ACHN (cell line): ENCODE data around the gene TEAD4.
A peak's percentile ranks its signal among the peaks of the same experiment; 100 is the strongest.

Experiments used
- DNase-seq: peaks from one replicate; pipeline ENCODE4 v3.0.0-alpha.2; 2015
- in situ Hi-C: cut with HindIII; loops from 2 replicates; pipeline ENCODE4 v1.10.0; 2017; ENCODE audit warnings: low sequenced_read_pairs, low pct_ligation_motif_present, low pct_unique_long_range_greater_than_20kb

The TEAD4 gene

DNA sequence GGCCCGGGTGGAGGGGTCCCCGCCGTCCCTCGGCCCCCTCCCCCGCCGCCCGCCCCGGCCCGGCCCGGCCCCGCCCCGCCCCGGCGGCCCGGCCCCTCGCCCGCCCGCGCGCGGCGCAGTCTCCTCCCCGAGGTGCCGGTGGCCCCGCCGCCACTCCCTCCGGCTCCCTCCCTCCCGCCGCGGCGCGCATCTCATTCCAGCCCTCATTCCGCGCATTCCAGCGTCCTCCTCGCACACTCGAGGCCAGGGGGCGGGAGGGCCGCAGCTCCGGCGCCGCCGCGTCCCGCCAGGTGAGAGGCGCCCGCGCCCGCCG, at the start of gene TEAD4:
Gene TEAD4, plus strand, starts transcription at position 206 of the 313 bp plus-strand sequence.
- DNase-seq = peak; percentile 97

DNA sequence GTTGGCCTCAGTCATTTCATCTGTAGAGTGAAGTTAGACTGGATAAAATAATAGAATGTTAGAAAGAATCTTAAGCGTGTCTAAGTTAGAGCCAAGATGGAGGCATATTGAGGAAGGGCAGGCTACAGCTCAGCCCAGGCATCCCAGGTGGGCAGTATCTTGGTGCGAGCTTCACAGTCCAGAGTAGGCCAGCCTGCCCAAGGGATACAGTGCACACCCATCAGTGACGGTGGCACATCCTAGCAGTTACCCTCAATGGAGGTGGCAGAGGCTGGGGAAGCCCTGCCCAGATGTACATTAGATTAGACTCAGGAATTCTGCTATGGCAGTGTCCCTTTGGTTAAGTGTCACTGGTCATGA, 47.0 kb upstream of the TEAD4 start:
- in situ Hi-C loops = no loop called here
- no peak for DNase-seq

More for the DNA sequence above, at the start of gene TEAD4:
- in situ Hi-C loops = no loop called here

DNA sequence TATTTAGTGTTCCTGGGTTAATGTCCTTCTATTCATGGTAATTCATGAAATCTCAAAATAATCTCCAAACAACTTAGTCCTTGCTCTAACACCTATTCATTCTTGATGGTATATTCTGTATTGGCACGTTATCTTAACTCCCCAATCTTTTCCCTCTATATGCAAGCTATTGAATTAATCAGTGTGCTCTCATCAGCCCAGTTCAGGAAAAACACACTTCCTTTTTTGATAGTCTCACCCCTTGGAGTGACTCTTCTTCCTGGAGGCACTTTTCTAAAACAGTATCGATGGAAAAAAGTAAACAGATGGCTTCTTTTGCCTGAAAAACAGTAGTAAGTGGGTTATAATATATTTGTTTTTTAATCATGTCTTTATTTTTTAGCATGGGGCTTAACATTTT, 39.9 kb upstream of the TEAD4 start:
- no peak for DNase-seq
- in situ Hi-C loops = no loop called here

DNA sequence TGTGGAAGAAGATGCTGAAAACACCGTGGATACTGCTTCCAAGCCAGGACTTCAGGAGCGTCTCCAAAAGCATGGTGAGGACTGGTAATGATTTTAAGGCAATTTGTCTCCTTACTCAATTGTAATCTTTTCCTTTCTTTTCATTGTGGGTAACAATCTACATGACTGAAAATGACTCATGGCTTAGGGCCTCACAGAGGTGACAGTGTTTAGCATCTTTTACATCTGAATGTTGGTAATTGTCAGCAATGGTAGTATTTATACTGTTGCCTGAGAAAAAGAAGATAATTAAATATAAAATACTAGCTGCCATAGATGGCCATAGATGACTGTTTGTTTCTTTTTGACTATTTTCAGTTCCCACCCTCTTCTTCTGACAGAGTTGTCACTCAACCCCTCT, 36.9 kb upstream of the TEAD4 start:
- in situ Hi-C loops = no loop called here
- no peak for DNase-seq

DNA sequence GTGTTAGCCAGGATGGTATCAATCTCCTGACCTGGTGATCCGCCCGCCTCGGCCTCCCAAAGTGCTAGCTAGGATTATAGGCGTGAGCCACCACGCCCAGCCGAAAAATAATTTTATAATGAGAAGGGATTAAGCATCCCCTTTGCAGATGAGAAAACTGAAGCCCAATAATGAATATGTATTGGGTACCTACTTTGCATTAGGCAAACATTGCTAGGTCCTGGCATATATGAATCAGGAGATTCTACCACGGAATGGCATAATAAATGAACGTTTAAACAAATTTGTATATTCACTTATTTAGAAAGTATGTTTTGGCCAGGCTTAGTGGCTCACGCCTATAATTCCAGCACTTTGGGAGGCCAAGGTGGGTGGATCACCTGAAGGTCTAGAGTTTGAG, 36.1 kb upstream of the TEAD4 start:
- DNase-seq = no peak
- in situ Hi-C loops = no loop called here

DNA sequence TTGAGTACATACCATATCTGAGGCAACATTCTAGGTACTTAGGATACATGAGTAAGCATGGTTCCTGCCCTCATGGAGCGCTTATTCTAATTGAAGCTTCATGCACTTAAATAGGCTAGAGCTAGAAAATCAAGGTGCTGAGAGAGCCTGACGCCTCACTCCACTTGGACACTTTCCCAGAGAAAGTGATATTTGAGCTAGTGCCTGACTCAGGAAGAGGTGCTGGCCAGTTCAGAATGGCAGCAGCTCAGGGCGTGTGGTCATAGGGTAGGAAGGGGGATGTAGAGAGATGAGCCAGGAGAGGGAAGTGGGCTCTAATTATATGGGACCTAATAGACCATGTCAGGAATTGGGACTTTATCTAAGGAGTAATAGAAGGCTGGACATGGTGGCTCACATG, 35.2 kb upstream of the TEAD4 start:
- in situ Hi-C loops = no loop called here
- no peak for DNase-seq

DNA sequence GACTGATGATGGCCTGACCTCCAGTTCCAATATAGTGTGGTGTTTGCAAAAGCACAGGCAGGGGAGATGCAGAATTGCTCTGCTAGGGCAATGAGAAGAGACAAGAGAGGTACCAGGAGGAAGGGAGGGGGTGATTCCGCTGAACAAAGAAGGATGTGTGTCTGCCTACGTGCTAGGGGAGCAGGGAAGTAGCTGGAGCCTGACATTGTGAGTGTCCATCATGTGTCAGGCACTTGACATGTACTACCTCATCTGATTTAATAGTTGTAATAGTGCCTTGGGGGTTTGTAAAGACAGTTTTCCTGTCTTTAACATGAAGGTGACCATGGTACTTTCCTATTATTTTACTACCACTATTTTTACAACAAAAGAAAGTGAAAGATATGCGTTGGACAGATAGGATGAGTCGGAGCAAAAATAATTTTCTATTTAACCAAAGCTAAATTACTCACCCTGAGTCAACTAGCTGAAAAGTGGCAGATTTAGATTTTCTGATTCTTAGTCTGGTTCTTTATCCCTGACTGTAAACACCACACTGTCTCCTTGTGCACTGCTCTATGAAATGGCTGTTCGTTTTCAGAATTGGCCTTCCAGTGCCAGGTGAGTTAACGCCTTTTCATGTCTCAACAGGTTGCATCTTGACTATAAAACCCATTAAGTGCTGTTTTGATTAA, 33.7 kb upstream of the TEAD4 start:
- no peak for DNase-seq

DNA sequence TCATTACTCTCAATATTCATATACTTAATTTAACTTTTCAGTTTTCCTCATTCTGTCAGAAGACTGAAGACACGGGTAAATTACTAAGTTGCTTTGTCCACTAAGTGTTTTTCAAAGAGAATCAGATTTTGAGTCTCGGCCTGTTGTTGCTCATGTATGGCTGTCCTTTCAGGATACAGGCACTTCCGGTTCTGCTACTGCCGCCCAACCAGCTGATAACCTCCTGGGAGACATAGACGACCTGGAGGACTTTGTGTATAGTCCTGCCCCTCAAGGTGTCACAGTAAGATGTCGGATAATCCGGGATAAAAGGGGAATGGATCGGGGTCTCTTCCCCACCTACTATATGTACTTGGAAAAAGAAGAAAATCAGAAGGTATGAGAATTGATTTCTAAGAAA, 28.3 kb upstream of the TEAD4 start:
- in situ Hi-C loops = no loop called here
- DNase-seq = no peak

More for the DNA sequence above, 33.7 kb upstream of the TEAD4 start:
- in situ Hi-C loops = no loop called here

DNA sequence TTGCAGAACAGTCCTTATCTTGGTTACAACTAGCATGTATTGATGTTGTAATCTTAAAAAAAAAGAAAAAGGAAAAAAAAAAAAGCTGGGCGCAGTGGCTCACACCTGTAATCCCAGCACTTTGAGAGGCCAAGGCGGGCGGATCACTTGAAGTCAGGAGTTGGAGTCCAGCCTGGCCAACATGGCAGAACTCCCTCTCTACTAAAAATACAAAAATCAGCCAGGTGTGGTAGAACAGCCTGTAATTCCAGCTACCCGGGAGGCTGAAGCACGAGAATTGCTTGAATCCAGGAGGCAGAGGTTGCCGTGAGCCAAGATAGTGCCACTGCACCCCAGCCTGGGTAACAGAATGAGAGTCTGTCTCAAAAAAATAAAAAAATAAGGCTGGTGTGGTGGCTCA, 25.6 kb upstream of the TEAD4 start:
- no peak for DNase-seq
- in situ Hi-C loops = no loop called here

DNA sequence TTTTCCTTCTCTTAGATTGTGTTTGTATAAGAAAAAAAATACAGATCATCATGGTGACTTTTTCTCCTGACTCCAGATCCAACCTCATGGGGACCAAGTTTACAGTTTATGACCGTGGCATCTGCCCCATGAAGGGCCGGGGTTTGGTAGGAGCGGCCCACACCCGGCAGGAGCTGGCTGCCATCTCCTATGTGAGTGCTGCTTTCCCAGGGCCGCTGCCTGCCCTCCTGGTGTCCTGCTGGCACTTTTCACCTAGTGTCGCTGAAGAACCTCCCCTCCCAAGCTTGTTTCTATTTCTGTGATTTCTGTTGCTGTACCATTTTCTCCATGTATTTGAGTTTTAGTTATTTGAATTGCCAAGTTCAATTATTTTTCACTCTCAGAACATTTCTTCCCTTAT, 24.8 kb upstream of the TEAD4 start:
- no peak for DNase-seq
- in situ Hi-C loops = no loop called here

DNA sequence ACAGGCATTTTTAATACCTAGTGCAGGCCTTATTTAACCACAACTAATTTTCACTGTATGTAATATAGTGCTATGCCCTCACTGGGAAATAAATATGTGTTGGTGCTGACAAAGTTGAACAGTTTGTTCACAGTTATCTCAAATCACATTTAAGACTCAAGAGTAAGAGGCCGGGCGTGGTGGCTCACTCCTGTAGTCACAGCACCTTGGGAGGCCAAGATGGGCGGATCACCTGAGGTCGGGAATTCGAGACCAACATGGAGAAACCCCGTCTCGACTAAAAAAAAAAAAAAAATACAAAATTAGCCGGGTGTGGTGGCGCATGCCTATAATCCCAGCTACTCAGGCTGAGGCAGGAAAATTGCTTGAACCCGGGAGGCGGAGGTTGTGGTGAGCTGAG, 22.9 kb upstream of the TEAD4 start:
- in situ Hi-C loops = no loop called here
- no peak for DNase-seq

DNA sequence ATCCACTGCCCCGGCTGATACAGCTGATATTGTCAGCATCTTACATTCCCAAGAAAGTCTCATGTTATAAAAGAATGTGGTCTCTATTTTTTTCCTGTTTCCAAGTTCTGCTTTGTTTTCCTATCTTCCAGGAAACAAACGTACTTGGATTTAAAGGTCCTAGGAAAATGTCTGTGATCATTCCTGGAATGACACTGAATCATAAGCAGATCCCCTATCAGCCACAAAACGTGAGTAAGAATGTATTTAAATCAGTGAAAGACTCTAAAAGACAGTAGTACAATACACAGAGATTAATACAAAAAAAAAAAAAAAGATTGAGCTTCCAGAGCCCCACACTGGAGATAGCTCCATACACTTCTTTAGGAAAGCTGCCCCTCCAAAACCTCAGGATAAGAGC, 21.7 kb upstream of the TEAD4 start:
- no peak for DNase-seq
- in situ Hi-C loops = no loop called here

DNA sequence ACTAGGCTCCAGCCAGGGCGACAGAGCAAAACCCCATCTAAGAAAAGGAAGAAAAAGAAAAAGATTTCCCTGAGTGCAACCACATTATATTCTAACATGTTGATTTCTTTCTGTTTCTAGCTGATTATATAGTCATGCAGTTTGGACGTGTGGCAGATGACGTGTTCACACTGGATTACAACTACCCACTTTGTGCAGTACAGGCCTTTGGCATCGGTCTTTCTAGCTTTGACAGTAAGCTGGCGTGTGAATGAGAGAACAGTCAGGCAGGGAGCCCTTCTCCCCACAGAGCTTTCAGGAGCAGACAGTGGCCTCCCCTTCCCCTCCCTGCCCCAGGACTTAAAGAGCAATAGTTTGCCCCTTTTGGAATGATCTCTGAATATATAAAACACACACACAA, 20.0 kb upstream of the TEAD4 start:
- DNase-seq = no peak
- in situ Hi-C loops = no loop called here

DNA sequence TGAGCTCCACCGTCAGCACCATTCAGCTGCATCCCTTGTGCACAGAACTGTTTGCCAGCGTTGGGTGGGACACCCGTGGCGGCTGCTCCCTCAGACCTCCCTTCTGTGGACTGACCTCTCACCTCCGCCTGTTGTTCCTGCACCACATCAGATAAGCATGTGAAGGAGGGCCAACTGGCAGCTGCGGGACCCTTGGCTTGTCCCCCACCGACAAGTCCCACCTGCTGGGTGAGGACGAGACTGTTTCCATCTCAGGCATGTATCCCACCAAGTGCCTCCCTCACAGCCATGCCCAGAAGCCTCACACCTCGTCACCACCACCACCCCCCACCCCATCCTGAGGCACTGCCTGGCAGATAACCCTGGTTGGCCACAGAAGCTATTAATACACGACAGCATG, 18.6 kb upstream of the TEAD4 start:
- DNase-seq = no peak
- in situ Hi-C loops = no loop called here

DNA sequence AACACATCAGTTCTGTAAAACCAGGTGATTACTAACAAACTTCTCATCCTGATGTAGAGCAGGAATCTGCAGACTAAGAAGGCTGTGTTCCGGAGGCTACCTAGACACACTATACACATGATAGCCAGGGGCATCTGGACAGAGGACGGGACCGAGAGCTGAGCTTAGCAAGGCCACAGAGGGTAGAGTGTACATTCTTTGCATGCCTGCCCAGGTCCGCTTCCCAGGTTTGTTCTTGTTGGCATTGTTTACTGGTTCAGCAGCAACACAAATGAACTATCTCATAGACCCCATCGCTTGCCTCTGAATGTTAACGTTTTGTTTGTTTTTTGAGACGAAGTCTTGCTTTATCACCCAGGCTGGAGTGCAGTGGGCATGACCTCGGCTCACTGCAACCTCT, 17.7 kb upstream of the TEAD4 start:
- in situ Hi-C loops = no loop called here
- no peak for DNase-seq

DNA sequence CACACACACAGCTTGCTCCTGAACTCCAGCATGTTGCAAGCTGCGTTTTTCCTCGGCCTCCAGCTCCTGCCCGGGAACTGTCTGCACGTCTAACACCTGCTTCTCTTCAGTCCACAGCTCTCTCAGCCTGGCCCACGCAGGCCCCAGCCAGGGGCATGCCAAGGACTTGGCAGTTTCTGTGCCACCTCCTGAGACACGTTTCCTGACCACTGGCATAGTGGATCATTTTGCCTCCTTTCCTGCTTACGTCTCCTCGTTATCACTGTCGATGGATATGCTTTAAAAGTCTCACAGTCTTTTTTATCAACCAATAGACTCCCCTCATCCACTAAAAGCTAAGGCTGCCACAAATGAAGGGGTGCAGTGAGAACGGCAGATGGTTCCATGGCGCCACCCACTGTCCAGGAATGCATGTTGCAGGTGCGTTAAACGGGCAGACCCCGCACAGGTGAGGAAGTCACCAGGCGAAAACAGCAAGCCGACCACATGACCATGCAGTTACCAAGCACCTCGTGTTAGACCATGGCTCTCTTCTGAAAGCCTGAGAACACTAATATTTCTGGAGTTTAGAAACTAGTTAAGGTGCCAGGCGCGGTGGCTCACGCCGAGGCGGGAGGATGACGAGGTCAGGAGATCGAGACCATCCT, 14.7 kb upstream of the TEAD4 start:
- peak; percentile 74 for DNase-seq
- in situ Hi-C loops = no loop called here

DNA sequence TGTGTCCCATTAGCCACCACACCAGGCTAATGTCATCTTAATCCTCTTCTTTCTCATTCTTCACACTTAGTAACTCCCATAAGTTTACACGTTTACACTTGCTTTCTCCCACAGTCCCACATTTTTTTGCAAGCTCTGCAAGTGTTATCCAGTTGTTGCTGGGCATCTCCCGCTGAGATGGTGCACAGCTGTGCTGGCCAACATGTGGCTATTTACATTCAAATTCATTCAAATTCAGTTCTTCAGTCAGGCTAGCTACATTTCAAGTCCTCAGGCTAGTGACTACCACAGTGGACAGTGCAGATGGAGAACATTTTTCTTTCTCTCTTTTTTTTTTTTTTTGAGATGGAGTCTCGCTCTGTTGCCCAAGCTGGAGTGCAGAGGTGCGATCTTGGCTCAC, 9.8 kb upstream of the TEAD4 start:
- DNase-seq = no peak
- in situ Hi-C loops = no loop called here

DNA sequence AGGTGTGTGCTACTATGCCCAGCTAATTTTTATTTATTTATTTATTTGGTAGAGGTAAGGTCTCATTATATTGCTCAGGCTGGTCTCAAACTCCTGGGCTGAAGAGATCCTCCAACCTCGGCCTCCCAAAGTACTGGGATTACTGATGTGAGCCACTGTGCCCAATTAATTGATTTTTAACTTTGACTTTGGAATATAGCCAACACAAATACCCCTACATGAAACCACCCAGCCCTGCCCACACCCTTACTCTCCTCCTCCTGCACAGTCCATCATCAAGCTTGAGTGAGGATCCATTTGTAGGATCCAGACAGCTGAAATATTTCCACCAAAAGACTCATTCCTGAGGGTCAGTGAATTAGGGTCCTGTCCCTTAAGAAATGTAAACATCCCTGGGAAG, 3.3 kb upstream of the TEAD4 start:
- in situ Hi-C loops = no loop called here
- no peak for DNase-seq

DNA sequence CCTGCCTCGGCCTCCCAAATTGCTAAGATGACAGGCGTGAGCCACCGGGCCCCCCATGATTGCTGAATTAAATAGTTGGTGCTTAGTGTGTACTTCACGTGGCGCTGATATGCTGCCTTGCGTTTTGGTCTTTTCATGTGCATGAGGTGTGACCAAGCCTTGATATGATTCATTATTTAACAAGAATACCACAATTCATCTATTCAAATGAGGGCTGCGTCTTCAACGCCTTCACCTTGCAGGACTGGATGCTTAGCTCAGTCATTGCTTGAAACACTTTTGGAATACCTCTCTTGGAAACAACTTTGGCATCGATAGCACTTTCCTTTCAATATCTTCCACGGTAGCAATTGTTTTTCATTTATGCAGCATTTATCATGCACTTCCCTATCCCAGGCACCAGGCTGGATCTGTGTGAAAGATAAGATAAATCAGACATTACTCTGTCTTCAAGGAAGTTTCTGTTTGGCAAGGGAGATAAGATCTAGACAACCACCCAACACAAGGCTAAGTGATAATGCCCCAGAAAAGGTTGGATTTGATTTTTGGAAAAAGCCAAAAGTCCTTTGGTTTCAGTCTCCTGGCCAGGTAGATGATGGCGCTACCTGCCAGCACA, 1.3 kb upstream of the TEAD4 start:
- DNase-seq = peak; percentile 30
- in situ Hi-C loops = no loop called here

DNA sequence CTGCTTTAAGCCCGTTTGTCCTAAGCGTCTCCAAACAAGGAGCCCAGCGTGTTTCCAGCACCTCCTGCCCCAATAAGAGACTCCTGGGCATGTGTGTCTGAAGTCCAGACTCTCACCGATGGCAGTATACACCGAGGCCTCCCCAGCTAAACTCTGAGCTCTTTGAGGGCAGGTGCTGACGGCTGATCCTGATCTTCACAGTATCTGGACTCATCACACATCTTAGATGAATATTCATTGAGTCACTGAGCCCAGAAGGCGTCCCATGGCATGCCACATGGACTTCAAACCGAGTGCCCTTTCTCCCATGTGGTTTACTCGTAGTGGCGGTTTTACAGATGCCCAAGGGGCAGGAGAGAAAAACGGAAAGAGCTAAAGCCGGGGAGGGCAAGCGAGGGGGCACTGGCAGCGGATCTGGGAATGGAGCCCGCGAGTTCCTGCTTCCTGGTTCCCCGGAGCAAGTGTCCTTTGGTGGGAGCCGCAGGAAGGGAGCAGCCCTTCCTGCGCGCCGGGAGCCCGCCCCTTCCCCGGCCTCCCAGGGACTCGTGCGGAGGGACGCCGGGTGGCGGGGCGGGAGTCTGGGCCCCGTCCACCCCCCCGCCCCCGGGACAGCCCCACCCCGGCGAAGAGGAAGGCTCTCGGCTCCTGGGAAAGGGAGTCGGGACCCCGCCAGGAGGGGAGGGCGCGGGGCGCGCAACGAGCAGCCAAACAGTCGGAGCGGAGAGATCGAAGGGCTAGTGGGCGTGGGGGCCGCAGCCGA, 585 bp upstream of the TEAD4 start:
- in situ Hi-C loops = no loop called here
- peak; percentile 95 for DNase-seq
